Stimulated activated CD8-positive, alpha-beta memory T cell treated with anti-CD3 and anti-CD28 coated beads, Interleukin-4, amount 100 ng/mL, for 24 hours (primary cell): ENCODE results near the gene NSA2.
A peak's percentile ranks its signal among the peaks of the same experiment; 100 is the strongest.
"Not testable (repeated sequence)": the region's sequence is repeated elsewhere in the genome, so short reads cannot be mapped to it uniquely, and the experiment has no call there.

Experiments
- DNase-seq: peaks from one replicate; pipeline ENCODE4 v3.0.0-alpha.2; 2020; ENCODE audit warnings: low read depth

NSA2 gene

DNA sequence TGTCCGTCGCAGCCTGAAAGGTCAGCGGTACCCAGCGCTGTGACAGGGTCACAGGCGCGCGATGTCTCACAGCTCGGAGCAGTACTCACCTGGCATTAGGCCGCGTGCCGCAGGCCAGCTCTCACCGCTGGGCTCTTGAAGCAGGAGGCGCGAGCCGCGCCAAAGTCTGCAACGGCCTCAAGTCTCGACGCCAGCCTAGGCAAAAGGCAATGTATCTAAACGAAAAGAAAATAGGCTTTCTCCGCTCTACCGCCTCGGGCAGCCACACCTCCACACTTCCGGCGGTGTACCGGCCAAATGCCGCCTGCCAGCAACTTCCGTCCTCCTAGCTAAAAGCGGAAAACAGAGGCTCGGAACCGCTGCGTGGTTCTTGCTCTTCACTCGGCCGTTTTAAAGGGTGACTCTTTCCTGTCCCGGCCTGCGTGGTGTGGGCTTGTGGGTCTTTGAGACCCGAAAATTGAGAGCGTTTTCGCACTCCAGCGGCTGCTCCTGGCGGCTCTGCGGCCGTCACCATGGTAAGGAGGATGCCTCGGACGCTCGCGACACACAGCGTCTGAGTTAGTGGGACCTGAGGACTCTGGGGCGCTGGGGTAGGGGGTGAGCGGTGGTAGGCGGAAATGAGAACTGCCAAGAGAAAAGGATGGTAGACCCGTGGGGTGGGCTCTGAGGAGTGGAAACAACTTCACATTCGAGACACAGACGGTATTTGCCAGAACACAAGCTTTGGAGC is at the start of gene NSA2, which contains the start of gene GFM2:
TSS of gene NSA2 (plus strand) at position 401 of the 730 bp plus-strand sequence. CDS start at position 513, 112 bp downstream.
TSS of gene GFM2 (minus strand) at position 269 of the 730 bp plus-strand sequence. CDS start 3,375 bp downstream, outside the sequence.
- peak; percentile 88 for DNase-seq

DNA sequence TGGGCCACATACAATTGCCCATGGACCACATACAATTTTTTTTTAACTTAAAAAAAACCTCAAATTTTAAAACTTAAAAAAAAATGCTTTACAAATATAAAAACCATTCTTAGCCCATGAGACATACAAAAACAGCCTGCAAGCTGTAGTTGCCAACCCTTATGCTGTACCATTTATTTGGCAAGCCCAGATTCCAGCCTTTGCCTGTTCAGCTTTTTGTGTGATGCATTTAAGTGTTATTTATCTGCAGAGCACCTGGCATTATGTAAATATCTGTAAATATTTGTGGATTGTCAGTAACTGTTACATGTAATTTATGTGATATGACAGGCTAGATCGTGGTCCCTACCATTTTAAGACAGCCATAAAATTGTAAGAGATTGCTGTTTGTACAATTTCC is 49.5 kb upstream of the NSA2 start:
- DNase-seq = no peak

DNA sequence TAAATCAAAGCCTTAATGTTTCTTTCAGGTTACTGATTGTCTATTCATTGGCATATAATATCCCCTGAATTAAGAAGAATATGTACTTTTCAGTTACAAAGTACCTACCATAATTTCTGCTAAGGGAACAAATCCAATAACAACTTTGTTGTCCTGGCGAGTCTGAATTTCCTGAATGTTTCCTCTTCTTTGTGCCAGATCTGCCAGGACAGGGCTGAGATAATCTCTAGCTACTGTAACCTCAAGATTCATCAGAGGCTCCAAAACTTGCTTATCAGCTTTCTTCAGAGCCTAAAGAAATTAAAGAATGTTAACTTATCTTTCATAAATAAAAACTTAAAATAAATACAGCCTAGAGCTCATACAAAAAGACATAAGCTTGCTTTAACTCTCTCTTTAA is 44.8 kb upstream of the NSA2 start:
- DNase-seq = no peak

DNA sequence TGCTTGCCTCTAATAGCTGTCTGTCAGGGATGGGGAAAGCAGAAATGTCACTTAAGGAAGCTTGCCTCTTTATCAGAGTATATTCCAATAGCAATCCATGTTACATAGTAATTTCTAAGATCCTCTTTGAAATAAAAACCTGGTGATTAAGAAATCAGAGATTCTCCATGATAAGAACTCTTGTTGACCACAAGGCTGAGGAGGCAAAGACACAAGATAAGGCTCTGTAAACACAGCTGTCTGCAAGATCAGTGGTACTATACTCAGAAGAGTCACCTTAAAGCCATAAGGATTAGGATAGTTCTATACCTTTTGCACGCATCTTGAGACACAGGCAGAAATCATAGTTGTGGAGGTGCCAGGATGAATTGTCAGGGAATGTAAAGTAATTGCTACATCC is 41.7 kb upstream of the NSA2 start:
- DNase-seq = no peak

DNA sequence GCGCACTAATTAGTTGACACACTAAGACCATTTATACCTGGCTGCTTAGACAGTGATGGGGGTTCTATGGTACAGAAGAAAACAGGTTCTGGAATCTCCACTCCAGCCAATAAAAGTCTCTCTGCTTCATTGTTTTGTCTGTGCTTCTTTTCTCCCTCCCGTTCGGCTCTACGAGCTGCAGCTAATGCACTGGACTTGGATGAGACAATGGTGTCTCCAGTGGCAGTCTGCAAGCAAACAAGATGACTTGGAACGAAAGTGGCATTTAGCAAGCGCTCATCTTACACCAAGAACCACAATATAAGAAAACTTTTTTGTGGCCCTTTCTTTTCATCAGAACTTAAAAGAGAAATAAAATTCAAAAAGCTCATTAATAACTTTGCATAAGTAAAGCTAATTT is 30.3 kb upstream of the NSA2 start:
- no peak for DNase-seq

DNA sequence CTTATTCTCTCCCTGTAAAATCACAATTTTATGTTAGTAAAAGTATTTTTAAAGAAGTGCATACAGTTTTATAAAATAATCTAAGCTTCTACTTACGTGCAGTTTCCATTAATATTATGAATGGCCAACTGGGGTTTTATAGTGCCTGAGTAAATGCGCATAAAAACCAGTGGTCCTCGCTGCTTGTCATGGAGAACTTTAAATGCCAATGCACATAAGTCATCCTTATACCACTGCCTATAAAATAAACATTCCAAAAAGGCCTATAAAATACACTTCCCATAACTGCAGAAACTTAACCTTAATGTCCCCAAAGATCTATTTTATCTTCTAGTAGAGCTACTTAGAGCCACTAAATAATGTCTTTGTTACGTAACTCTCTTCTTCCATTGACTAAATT is 28.6 kb upstream of the NSA2 start:
- DNase-seq = no peak

DNA sequence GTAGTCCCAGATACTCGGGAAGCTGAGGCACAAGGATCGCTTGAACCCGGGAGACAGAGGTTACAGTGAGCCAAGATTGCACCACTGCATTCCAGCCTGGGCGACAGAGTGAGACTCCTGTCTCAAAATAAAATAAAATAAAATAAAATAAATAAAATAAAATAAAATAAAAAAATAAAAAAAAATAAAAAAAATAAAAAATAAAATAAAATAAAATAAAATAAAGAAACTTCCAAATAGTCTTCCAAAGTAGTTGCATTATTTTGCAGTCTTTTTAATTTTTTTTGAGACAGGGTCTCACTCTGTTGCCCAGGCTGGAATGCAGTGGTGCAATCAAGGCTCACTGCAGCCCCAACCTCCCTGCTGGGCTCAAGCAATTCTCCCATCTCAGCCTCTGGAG is 18.3 kb upstream of the NSA2 start:
- not testable (repeated sequence) for DNase-seq

DNA sequence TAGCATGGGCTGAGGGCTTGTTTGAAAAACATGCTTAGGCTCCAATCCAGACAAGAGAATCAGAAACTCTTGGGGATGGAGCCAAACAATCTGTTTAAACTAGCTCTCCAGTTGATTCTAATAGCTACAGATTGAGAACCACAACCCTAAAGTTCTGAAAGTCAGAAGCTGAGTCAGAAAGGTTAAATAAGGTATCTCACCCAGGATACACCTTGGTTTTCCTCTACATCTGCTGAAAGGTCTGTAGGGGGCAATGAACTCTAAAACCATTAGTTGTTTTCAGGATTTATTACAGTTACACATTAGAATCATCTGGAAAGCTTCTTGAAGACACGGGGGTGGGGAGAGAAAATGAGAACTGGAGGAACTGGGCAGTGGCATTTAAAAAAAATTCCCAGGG is 5.8 kb upstream of the NSA2 start:
- no peak for DNase-seq

DNA sequence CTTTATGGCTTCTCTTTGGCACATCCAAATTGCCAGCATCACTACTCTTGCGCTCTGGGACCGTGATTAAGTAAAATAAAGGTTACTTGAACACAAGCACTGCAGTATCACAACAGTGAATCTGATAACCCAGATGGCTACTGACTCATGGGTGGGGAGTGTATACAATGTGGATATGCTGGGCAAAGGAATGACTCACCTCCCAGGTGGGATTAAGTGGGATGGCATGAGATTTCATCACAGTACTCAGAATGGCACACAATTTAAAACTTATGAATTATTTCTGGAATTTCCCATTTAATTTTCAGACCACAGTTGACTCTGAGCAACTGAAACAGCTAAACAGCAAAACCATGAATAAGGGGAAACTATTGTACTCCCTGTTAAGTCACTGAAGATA is 4.5 kb upstream of the NSA2 start:
- no peak for DNase-seq

DNA sequence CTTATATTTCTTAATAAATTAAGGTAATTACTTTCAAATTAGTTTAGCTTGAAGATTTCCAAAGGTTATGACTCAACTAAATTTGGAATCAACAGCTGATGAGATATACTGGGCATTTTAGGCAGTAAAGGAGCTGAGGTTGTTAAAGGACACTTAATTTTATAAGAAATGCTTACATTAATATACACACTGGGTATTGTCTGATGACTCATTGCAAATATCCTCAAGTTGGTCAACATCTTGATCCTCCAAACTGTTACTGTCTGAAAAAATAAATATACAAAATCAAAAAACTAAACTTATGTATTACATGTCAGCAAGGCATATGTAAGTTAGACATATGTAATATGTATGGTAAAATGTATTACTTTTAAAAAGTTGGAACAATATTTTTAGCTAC is 3.5 kb upstream of the NSA2 start:
- no peak for DNase-seq

DNA sequence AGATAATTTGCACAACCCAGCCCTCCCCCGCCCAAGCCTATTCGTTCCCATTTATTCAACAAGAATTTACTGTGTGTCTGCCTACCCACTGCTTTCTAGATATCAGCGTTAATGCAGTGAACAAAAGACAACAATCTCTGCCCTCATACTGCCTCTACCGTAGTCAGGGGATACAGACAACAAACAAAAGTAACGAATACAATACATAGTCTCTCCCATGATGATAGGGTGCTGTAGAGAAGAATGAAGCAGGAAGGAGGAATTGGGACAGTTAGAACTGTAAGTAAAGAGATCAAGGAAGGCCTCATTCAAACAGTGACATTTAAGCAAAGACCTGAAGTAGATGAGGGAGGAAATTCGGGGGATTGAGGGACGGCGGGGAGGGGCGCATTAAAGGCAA is 1.8 kb upstream of the NSA2 start:
- DNase-seq = no peak

DNA sequence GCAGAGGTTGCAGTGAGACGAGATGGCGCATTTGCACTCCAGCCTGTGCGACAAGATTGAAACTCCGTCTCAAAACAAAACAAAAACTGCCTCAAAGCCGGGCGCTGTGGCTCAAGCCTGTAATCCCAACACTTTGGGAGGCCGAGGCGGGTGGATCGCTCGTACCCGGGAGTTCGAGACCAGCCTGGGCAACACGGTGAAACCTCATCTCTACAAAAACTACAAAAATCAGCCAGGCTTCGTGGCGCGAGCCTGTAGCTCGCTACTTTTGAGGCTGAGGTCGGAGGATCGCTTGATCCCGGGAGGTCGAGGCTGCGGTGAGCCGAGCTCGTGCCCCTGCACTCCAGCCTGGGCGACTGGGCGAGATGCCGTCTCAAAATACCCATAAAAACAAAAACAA is 1.1 kb upstream of the NSA2 start:
- no peak for DNase-seq

DNA sequence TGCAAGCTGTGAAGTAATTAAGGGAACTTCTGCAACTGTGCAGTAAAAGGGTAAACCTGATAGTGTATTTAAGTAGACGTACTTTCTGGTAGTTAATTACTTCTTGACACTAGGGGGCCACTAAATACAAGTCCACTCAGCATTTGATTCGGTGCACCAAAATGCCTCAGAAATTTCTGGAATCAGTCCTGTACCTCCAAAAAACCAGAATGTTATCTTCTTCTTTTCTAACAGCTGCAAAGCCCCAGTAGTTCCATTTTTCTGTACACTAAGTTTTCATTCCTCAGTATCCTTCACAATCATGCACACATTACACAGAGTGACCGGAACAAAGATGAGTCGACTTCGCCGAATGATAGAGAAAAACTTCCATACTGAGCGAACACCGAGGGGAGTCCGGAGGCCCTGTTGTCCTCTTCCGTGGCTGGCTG is 616 bp upstream of the NSA2 start:
- no peak for DNase-seq

DNA sequence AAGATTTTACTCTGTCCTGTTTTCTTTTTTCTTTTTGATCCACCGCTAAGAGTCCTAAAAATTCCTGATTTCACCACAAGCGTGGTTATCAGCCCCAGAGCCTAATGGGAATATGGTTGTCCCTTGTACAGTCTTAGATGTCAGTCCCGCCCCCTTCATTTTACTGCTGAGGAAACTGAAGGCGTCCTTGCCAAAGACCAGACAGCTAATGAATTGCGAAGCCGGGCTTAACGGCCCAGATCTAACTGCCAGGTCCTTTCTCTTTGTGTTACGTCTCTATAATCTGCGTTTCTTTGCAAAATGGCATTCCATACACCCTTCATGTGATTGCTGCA is 497 bp downstream of the NSA2 start:
- no peak for DNase-seq

DNA sequence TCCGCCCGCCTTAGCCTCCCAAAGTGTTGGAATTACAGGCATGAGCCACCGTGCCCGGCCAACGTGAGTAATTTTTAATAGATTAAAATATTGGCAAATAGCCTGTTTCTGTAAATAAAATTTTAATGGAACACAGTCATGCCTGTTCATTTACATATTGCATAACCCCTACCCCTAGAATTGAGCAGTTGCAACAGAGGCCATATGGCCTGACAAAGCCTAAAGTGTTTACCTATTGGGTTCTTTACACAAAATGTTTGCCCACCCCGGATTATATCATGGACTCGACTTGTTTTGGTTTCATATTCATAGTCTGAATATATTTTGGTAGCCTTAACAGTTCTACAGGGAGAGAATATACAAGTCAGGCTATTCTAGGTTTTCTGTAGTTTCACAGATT is 5.3 kb downstream of the NSA2 start:
- DNase-seq = no peak

DNA sequence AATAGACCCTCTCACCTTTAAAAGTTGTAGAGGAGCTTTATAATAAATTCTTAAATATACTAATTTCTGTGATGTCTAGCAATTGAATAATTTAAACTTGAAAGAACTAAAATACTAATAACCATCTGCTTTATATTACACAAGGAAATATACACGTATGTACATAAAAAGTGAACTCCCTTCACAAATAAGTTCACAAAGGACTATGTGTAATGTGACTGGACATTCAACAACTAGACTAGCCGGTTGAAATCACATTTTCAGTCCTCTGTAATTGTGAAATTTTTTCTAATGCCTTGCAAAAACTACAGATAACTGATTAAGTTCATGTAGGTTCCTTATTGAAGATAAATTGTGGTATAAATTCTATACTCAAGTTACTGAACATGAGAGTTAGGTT is 11.6 kb downstream of the NSA2 start:
- no peak for DNase-seq

DNA sequence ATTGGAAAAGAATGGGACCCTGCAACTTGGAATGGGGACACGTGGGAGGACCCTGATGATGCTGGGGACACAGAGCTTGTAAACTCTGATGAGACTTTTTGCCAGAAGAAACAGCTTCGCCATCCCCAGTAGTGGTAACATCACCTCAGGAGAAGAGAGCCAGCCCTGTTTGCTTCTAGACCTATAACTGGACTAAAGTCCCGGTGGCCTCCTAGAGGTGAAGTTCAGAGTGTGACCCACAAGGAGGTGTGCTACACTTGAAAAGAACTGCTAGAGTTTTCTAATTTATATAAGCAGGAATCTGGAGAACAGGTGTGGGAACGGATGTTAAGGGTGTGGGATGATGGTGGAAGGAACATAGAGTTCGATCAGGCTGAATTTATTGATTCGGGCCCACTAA is 19.8 kb downstream of the NSA2 start:
- no peak for DNase-seq

DNA sequence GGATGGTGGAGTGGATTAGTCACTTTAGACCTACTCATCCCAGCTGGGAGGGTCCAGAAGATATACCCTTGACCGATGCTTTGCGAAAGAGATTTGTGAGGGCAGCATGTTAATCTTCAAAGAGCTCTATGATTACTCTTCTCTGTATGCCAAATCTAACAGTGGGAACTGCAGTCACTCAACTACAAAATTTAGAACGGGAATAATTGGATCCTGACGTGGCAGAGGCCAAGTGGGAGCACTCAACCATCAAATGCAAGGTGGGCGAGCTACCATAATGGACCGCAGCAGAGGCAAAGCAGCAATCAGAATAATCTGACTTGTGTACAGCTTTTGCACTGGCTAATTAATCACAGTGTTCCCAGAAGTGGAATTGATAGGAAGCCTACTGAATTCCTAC is 20.4 kb downstream of the NSA2 start:
- no peak for DNase-seq

DNA sequence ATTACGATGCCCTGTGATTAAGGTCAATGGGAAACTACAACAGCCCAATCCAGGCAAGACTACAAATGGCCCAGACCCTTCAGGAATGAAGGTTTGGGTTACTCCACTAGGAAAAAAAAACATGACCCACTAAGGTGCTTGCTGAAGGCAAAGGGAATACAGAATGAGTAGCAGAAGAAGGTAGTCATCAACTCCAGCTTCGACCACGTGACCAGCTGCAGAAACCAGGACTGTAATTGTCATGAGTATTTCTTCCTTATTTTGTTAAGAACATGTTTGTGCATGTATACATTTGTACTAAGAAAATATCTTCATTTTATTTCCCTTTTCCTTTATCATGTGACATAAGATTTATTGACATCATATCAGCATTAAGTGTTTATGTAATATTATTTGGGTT is 24.6 kb downstream of the NSA2 start:
- not testable (repeated sequence) for DNase-seq

DNA sequence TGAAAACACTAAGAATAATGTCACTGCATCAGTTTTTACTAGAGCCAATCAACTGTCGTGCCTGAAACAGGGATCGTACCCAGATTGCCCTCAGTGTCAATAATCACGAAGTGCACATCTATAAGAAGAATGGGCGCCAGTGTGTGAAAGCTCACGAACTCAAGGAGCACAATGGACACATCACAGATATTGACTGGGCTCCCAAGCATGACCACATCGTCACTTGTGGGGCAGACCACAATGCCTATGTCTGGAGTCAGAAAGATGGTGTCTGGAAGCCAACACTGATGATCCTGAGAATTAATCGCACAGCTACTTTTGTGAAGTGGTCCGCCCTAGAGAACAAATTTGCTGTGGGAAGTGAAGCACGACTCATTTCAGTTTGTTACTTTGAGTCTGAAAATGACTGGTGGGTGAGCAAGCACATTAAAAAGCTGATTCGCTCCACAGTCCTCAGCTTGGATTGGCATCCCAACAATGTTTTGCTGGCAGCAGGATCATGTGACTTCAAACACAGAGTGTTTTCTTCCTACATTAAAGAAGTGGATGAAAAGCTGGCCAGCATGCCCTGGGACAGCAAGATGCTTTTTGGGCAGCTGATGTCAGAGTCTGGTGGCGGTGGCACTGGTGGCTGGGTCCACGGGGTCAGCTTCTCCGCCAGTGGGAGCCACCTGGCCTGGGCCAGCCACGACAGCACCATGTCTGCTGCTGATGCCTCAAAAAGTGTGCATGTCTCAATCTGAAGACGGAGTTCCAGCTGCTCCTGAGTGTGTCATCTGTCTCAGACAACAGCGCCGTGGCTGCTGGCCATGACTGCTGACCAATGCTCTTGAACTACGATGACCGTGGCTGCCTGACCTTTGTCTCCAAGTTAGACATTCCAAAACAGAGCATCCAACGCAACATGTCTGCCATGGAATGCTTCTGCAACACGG is 32.2 kb downstream of the NSA2 start:
- no peak for DNase-seq

DNA sequence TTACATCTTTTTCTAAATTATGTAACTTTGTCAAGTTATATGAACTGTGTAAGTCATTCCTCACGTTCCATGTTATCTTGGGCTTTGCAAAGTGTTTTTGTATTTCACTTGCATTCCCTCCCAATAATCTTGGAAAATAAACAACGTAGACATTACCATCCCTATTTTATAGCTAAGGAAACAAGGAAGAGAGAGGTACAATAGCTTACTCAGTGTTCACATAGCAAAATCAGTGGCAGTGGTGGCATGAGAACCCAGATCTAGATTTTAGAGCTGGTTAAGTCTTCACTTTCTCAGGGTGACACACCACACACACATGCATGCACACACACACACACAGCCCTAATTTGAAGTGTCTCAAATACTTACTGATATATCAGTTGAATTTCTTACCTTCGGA is 34.1 kb downstream of the NSA2 start:
- no peak for DNase-seq

DNA sequence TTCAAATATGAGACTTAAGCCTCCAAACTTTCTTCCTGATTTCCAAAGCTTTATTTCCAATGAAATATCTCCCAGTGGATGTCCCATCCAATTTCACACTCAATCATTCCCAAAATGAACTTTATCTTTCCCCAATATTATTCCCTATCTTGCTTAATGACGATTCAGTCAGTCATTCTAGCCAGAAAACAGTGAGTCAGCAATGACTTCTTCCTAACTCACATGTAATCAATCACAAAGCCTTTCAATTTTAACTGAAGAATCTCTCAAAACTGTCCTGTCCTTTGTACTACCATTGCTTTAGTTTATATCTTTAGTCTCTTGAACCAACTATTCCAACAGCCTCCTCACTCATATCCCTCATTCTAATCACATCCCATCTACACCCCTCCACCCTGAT is 34.9 kb downstream of the NSA2 start:
- no peak for DNase-seq

DNA sequence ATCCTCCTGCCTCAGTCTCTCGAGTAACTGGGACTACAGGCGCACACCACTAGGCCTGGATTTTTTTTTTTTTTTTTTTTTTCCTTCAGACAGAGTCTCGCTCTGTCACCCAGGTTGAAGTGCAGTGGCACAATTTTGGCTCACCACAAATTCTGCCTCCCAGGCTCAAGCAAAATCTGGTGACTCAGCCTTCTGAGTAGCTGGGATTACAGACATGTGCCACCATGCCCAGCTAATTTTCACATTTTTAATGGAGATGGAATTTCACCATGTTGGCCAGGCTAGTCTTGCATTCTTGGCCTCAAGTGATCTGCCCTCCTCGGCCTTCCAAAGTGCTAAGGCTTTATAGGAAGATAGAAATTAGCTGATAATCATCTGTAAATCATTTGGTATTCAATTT is 43.9 kb downstream of the NSA2 start:
- no peak for DNase-seq
